Motor neuron (in vitro differentiated cells): Measurements from ENCODE around the gene LRRC49. TPM values are rescaled to one million over a fixed set of nuclear protein-coding genes. Genes with fewer than 3 reads are reported as not detected.
"Not testable (repeated sequence)": the region's sequence is repeated elsewhere in the genome, so short reads cannot be mapped to it uniquely, and the experiment has no call there.

Experiments used
- ATAC-seq, 8 experiments: fragments of 200-7000 bp; cut with Tn5 transposase; replicated peaks in 6 of 8; 2 replicates each; pipeline ENCODE4 v1.8.0; 2021; ENCODE audit warnings: mild to moderate bottlenecking in 8 of 8, moderate library complexity in 8 of 8
- H3K27ac ChIP-seq, 2 donors: fragments of 250-450 bp; sonication (Bioruptor Pico); 2 replicates each; pipeline ENCODE4 v1.9.0; 2021; ENCODE audit warnings: antibody characterized with exemption in 2 of 2, mild to moderate bottlenecking in 2 of 2, moderate library complexity in 1 of 2
- H3K4me1 ChIP-seq, 2 donors: fragments of 250-450 bp; sonication (Bioruptor Pico); replicated peaks in 1 of 2; 2 replicates each; pipeline ENCODE4 v1.6.1; 2021; ENCODE audit warnings: antibody characterized with exemption in 2 of 2, mild to moderate bottlenecking in 2 of 2, moderate library complexity in 1 of 2
- H3K4me3 ChIP-seq, 5 donors: fragments of 250-450 bp; sonication (Bioruptor Pico); 2 replicates each; pipeline ENCODE4 v1.9.0; 2021; ENCODE audit warnings: antibody characterized with exemption in 5 of 5, mild to moderate bottlenecking in 5 of 5, moderate library complexity in 4 of 5
- WGBS, 10 experiments: fragments of 450-650 bp; shearing (Covaris generic); methylation state at CpG; one replicate each; pipeline ENCODE4 v1.0.0; 2022; 5-methylcytosine and 5-hydroxymethylcytosine counted together
- in situ Hi-C, 9 experiments: fragments of 400-800 bp; cut with MboI; loops; one replicate each; pipeline ENCODE4 v1.15.0; 2021; ENCODE audit warnings: low sequenced_read_pairs in 9 of 9, low pct_unique_long_range_greater_than_20kb in 2 of 9; ENCODE audit not compliant: unreplicated experiment in 9 of 9
- total RNA-seq, 8 experiments: library from RNA; unstranded; fragments of 300-600 nt; gene quantifications; 2 replicates each; pipeline versions ENCODE4 v1.2.3 to v1.2.4, GENCODE V29; 2022

LRRC49 gene
- total RNA-seq, 8 experiments from 2014 or later = 4.2 to 65.1 (median 54.6) TPM

DNA sequence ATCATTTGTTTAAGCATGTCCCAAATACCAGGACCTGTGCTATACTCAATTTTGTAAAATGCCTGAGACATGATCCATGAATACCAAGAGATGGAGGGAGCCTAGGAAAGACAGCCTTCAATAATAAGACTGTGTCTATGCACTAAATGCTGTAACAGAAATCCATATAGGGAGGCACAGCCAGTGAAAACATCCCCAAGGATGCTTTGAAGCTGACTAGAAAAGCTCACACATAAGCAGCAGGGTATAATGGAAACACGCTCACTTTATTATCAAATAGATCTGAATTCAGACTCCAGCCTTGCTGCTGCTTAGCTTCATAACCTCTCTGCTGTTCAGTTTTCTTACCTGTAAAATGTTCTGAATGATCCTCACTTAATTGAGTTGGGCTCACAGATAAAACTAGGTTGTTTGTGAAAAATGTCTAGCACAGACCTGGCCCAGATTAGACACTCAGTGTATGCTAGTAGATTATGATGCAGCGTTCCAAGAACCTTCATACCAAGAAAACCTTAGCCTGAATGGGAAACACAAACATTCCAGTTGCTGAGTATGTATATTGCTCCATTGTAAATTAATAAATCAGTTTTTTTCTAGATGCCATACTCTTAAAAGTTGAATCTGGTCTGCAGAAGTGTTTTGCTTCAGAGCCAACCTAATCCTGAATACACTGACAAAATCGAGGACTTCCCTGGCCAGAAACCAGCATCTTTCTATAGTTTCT is 34.9 kb upstream of the LRRC49 start:
- Histone ChIP-seq H3K4me1 (peaks cover 18 to 19% of the 10 kb centered on the region in 2 donors), H3K4me3 (no peak overlapping the region), H3K27ac (peak overlapping the region in 1 of 2 donors; percentile 84)
- WGBS, 10 experiments = 67 to 100% (median 80%) methylated on average over 1 to 3 of the region's 3 CpGs; no CpG with 5 or more reads in 2 of the 10 experiments
- no peak for ATAC-seq
- in situ Hi-C loops = no loop called here

- peaks cover 16 to 18% of the 10 kb centered on the region in 2 donors for H3K4me1 ChIP-seq
- in situ Hi-C loops, H3K4me3 ChIP-seq, H3K27ac ChIP-seq, ATAC-seq: not testable (repeated sequence)
- WGBS, 10 experiments = 60 to 100% (median 80%) methylated on average over 1 to 5 of the region's 9 CpGs; no CpG with 5 or more reads in 3 of the 10 experiments
Measured at GRCh38 chr15:70858614-70859321, 33.9 kb upstream of the LRRC49 start.

GRCh38 chr15:70859322-70859908 is 33.2 kb upstream of the LRRC49 start:
- Histone ChIP-seq H3K4me1 (peaks cover 16 to 18% of the 10 kb centered on the region in 2 donors), H3K27ac (no peak overlapping the region), H3K4me3 (no peak overlapping the region)
- WGBS, 10 experiments = 74 to 100% (median 95%) methylated on average over 1 to 8 of the region's 14 CpGs; no CpG with 5 or more reads in 5 of the 10 experiments
- in situ Hi-C loops = no loop called here
- no peak for ATAC-seq

- WGBS, 10 experiments = 80 to 100% (median 100%) methylated on average over 1 to 6 of the region's 11 CpGs; no CpG with 5 or more reads in 4 of the 10 experiments
- no peak overlapping the region for H3K27ac ChIP-seq
- in situ Hi-C loops = no loop called here
- no peak overlapping the region for H3K4me3 ChIP-seq
- H3K4me1 ChIP-seq = peaks cover 11 to 18% of the 10 kb centered on the region in 2 donors
- no peak for ATAC-seq
Measured at GRCh38 chr15:70859998-70860397, 32.6 kb upstream of the LRRC49 start.

- Histone ChIP-seq H3K4me1 (no peaks in the 10 kb centered on the region), H3K4me3 (no peak overlapping the region), H3K27ac (no peak overlapping the region)
- in situ Hi-C loops = no loop called here
- peak in 7 of 8 experiments; percentile 25 to 96 (median 67) for ATAC-seq
- WGBS, 10 experiments = 0 to 63% (median 33%) methylated on average over 1 to 3 of the region's 4 CpGs; no CpG with 5 or more reads in 5 of the 10 experiments
Measured at GRCh38 chr15:70863450-70864218, 29.0 kb upstream of the LRRC49 start.

- no peak for ATAC-seq
- in situ Hi-C loops = no loop called here
- Histone ChIP-seq H3K4me1 (peaks cover 3 to 5% of the 10 kb centered on the region in 2 donors), H3K27ac (no peak overlapping the region), H3K4me3 (no peak overlapping the region)
- 67 to 100% (median 92%) methylated on average over 2 to 4 of the region's 5 CpGs for WGBS, 10 experiments
Measured at GRCh38 chr15:70866982-70867641, 25.5 kb upstream of the LRRC49 start.

DNA sequence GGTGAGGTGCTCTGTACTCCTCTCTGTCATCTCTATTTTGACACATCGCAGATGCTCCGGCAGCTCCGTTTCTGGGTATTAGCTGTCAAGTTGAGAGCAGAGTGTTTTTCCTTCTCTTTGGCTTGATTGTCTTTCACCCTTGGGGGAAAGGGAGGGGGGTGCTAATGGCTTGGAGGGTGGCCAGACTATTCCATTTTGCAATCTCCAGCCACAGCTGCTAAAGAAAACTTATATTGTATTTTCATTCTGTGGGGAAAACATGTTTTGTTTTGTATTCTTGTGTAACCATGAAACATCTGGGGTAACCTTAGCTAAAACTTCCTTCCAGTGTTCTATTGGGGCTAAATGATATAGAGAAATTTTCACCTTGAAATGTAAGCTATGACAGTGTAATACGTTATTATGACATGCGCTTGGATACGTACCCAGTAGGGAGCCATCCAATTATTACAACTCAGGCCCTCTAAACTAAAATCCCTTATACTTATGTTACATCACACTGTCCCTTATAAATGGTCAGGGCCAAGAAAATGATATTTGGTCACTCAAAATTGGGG is 24.6 kb upstream of the LRRC49 start:
- H3K4me3 ChIP-seq = no peak overlapping the region
- no peak overlapping the region for H3K27ac ChIP-seq
- H3K4me1 ChIP-seq = peaks cover 3 to 5% of the 10 kb centered on the region in 2 donors
- WGBS, 10 experiments = 57 to 100% (median 87%) methylated on average over 2 to 6 of the region's 6 CpGs; no CpG with 5 or more reads in 3 of the 10 experiments
- in situ Hi-C loops = no loop called here
- peak in 1 of 8 experiments; percentile 8 for ATAC-seq

GRCh38 chr15:70869346-70869745 is 23.3 kb upstream of the LRRC49 start:
- in situ Hi-C loops = no loop called here
- WGBS, 10 experiments = 42 to 100% (median 85%) methylated on average over 2 to 3 of the region's 3 CpGs; no CpG with 5 or more reads in 4 of the 10 experiments
- H3K27ac ChIP-seq = no peak overlapping the region

GRCh38 chr15:70870051-70870450 is 22.6 kb upstream of the LRRC49 start:
- ATAC-seq = peak; percentile 46 to 92 (median 76)
- Histone ChIP-seq H3K4me3 (no peak overlapping the region), H3K27ac (no peak overlapping the region), H3K4me1 (peaks cover 3 to 5% of the 10 kb centered on the region in 2 donors)
- in situ Hi-C loops = no loop called here

More at GRCh38 chr15:70869346-70869745, 23.3 kb upstream of the LRRC49 start:
- Histone ChIP-seq H3K4me1 (peaks cover 3 to 5% of the 10 kb centered on the region in 2 donors), H3K4me3 (no peak overlapping the region)
- ATAC-seq = peak in 6 of 8 experiments; percentile 41 to 83 (median 66)

DNA sequence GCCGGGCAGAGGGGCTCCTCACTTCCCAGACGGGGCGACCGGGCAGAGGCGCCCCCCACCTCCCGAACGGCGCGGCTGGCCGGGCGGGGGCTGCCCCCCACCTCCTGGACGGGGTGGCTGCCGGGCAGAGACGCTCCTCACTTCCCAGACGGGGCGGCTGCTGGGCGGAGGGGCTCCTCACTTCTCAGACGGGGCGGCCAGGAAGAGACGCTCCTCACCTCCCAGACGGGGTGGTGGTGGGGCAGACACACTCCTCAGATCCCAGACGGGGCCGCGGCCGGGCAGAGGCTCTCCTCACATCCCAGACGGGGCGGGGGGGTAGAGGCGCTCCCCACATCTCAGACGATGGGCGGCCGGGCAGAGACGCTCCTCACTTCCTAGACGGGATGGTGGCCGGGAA is 21.1 kb upstream of the LRRC49 start:
- no CpG with 5 or more reads among the region's 34 CpGs for WGBS, 10 experiments
- H3K4me1 ChIP-seq, H3K4me3 ChIP-seq, in situ Hi-C loops, H3K27ac ChIP-seq, ATAC-seq: not testable (repeated sequence)

- H3K27ac ChIP-seq = no peak overlapping the region
- no peak for ATAC-seq
- WGBS, 10 experiments = 75 to 100% (median 100%) methylated on average over 1 to 2 of the region's 2 CpGs; no CpG with 5 or more reads in 3 of the 10 experiments
- peaks cover 3 to 5% of the 10 kb centered on the region in 2 donors for H3K4me1 ChIP-seq
- H3K4me3 ChIP-seq = no peak overlapping the region
- in situ Hi-C loops = no loop called here
Measured at GRCh38 chr15:70873232-70874054, 19.2 kb upstream of the LRRC49 start.
